Activated naive CD8-positive, alpha-beta T cell treated with anti-CD3 and anti-CD28 coated beads, Interleukin-2, amount 10 ng/mL, durations not matched to agents 7 days and 5 days (primary cell): ENCODE results near the gene FXYD5. TPM values are rescaled to one million over a fixed set of nuclear protein-coding genes. Genes with fewer than 3 reads are reported as not detected.
"Not testable (repeated sequence)": the region's sequence is repeated elsewhere in the genome, so short reads cannot be mapped to it uniquely, and the experiment has no call there.

ENCODE experiments used
- ATAC-seq: fragments of 150-1000 bp; cut with Tn5 transposase; one replicate; pipeline ENCODE4 v1.10.0; 2021; ENCODE audit warnings: low read depth, moderate library complexity
- POLR2A ChIA-PET: fragments of 350-600 bp; sonication (Branson Sonifier 250); formaldehyde crosslinking; loops from one replicate; lab custom pipeline; 2021; ENCODE audit warnings: antibody characterized with exemption; lab: Charles Lee
- DNase-seq: peaks from one replicate; pipeline ENCODE4 v3.0.0; 2021
- H3K27ac Mint-ChIP-seq: one replicate; pipeline ENCODE4 v1.8.0; 2022; ENCODE audit warnings: mild to moderate bottlenecking, mixed read lengths
- H3K27me3 Mint-ChIP-seq: one replicate; pipeline ENCODE4 v1.8.0; 2022; ENCODE audit warnings: mild to moderate bottlenecking, moderate library complexity, mixed read lengths
- H3K36me3 Mint-ChIP-seq: one replicate; pipeline ENCODE4 v1.8.0; 2021; ENCODE audit warnings: mild to moderate bottlenecking, mixed read lengths
- H3K4me1 Mint-ChIP-seq: one replicate; pipeline ENCODE4 v1.8.0; 2021; ENCODE audit warnings: mixed read lengths
- H3K4me3 Mint-ChIP-seq: one replicate; pipeline ENCODE4 v1.8.0; 2022; ENCODE audit warnings: mild to moderate bottlenecking, moderate library complexity, mixed read lengths
- H3K9me3 Mint-ChIP-seq: one replicate; pipeline ENCODE4 v1.8.0; 2021; ENCODE audit warnings: mixed read lengths
- total RNA-seq, 2 experiments: library from RNA; stranded (reverse); gene quantifications; one replicate each; pipeline ENCODE4 v1.2.3, GENCODE V29; 2021

Gene FXYD5
- total RNA-seq, 2 experiments from 2014 or later, result 353 to 360 TPM

GRCh38 chr19:35125270-35125717, 29.2 kb upstream of the FXYD5 start:
- Mint-ChIP-seq H3K36me3 (no peaks in the 10 kb centered on the region), H3K4me1 (peaks cover 12% of the 10 kb centered on the region), H3K27me3 (no peaks in the 10 kb centered on the region), H3K27ac (no peak overlapping the region), H3K4me3 (no peak overlapping the region), H3K9me3 (no peaks in the 10 kb centered on the region)
- POLR2A ChIA-PET, result interaction anchor here (1.2 kb wide), 1 partner anchor 16 kb away, joined by 4 read pairs; no protein-coding TSS in a partner anchor
- DNase-seq (no peak), ATAC-seq (no peak)

GRCh38 chr19:35125749-35126623, 28.5 kb upstream of the FXYD5 start:
- peak overlapping the region; percentile 4 for H3K27ac Mint-ChIP-seq
- POLR2A ChIA-PET, result no interaction called here
- no peak overlapping the region for H3K4me3 Mint-ChIP-seq
- ATAC-seq, result no peak
- H3K9me3 Mint-ChIP-seq, result no peaks in the 10 kb centered on the region
- no peaks in the 10 kb centered on the region for H3K27me3 Mint-ChIP-seq
- H3K36me3 Mint-ChIP-seq, result no peaks in the 10 kb centered on the region
- DNase-seq, result no peak
- H3K4me1 Mint-ChIP-seq, result peaks cover 12% of the 10 kb centered on the region

- Mint-ChIP-seq H3K4me1 (peaks cover 12% of the 10 kb centered on the region), H3K36me3 (no peaks in the 10 kb centered on the region), H3K27me3 (no peaks in the 10 kb centered on the region), H3K4me3 (no peak overlapping the region), H3K27ac (no peak overlapping the region), H3K9me3 (no peaks in the 10 kb centered on the region)
- DNase-seq, result no peak
- ATAC-seq, result no peak
- POLR2A ChIA-PET, result no interaction called here
These were observed 27.9 kb upstream of the FXYD5 start for GRCh38 chr19:35126624-35126959.

GRCh38 chr19:35127871-35128270, 26.7 kb upstream of the FXYD5 start:
- Mint-ChIP-seq H3K4me3 (no peak overlapping the region), H3K27me3 (no peaks in the 10 kb centered on the region), H3K36me3 (no peaks in the 10 kb centered on the region), H3K27ac (no peak overlapping the region), H3K4me1 (peaks cover 12% of the 10 kb centered on the region), H3K9me3 (no peaks in the 10 kb centered on the region)
- POLR2A ChIA-PET, result no interaction called here
- no peak for ATAC-seq
- no peak for DNase-seq

GRCh38 chr19:35128398-35129057, 26.0 kb upstream of the FXYD5 start:
- Mint-ChIP-seq H3K27me3 (no peaks in the 10 kb centered on the region), H3K36me3 (no peaks in the 10 kb centered on the region), H3K27ac (no peak overlapping the region), H3K4me1 (peaks cover 12% of the 10 kb centered on the region), H3K9me3 (no peaks in the 10 kb centered on the region), H3K4me3 (no peak overlapping the region)
- POLR2A ChIA-PET, result no interaction called here
- no peak for DNase-seq
- no peak for ATAC-seq

- H3K4me3 Mint-ChIP-seq, H3K36me3 Mint-ChIP-seq, H3K27me3 Mint-ChIP-seq, H3K9me3 Mint-ChIP-seq, H3K27ac Mint-ChIP-seq, POLR2A ChIA-PET, DNase-seq, ATAC-seq, H3K4me1 Mint-ChIP-seq: not testable (repeated sequence)
These were observed 24.7 kb upstream of the FXYD5 start for GRCh38 chr19:35129724-35130274.

GRCh38 chr19:35130761-35131720, 23.5 kb upstream of the FXYD5 start:
- H3K4me3 Mint-ChIP-seq, result no peak overlapping the region
- no peaks in the 10 kb centered on the region for H3K36me3 Mint-ChIP-seq
- no peak overlapping the region for H3K27ac Mint-ChIP-seq
- no peaks in the 10 kb centered on the region for H3K27me3 Mint-ChIP-seq
- H3K9me3 Mint-ChIP-seq, result no peaks in the 10 kb centered on the region
- ATAC-seq, result no peak
- peaks cover 4% of the 10 kb centered on the region for H3K4me1 Mint-ChIP-seq
- DNase-seq, result no peak
- POLR2A ChIA-PET, result no interaction called here

- H3K4me3 Mint-ChIP-seq, result no peak overlapping the region
- no peaks in the 10 kb centered on the region for H3K9me3 Mint-ChIP-seq
- ATAC-seq (no peak), DNase-seq (no peak)
- H3K4me1 Mint-ChIP-seq, result peaks cover 4% of the 10 kb centered on the region
- H3K27me3 Mint-ChIP-seq, result peaks cover 2% of the 10 kb centered on the region
- H3K27ac Mint-ChIP-seq, result no peak overlapping the region
- POLR2A ChIA-PET, result no interaction called here
- H3K36me3 Mint-ChIP-seq, result no peaks in the 10 kb centered on the region
These were observed 22.3 kb upstream of the FXYD5 start for GRCh38 chr19:35132254-35132653.

- Mint-ChIP-seq H3K36me3 (no peaks in the 10 kb centered on the region), H3K9me3 (no peaks in the 10 kb centered on the region), H3K4me1 (peaks cover 4% of the 10 kb centered on the region), H3K4me3 (no peak overlapping the region), H3K27ac (no peak overlapping the region), H3K27me3 (peaks cover 2% of the 10 kb centered on the region)
- ATAC-seq (no peak), DNase-seq (no peak)
- POLR2A ChIA-PET, result no interaction called here
These were observed 20.7 kb upstream of the FXYD5 start for GRCh38 chr19:35133826-35134225.

- ATAC-seq, result no peak
- Mint-ChIP-seq H3K36me3 (no peaks in the 10 kb centered on the region), H3K4me1 (peaks cover 4% of the 10 kb centered on the region), H3K9me3 (no peaks in the 10 kb centered on the region), H3K27me3 (peaks cover 2% of the 10 kb centered on the region), H3K4me3 (no peak within 1 kb of the TSS), H3K27ac (no peak within 1 kb of the TSS)
- DNase-seq, result no peak
- POLR2A ChIA-PET, result no interaction called here
These were observed 19.8 kb upstream of the FXYD5 start, which contains the start of gene LGI4 for GRCh38 chr19:35134601-35135242. LGI4 (minus strand) TSS chr19:35135059; CDS start chr19:35134680, 379 bp downstream.

GRCh38 chr19:35135389-35135909, 19.1 kb upstream of the FXYD5 start:
- Mint-ChIP-seq H3K27ac (no peak overlapping the region), H3K36me3 (no peaks in the 10 kb centered on the region), H3K9me3 (no peaks in the 10 kb centered on the region), H3K27me3 (peaks cover 2% of the 10 kb centered on the region), H3K4me1 (peaks cover 4% of the 10 kb centered on the region), H3K4me3 (no peak overlapping the region)
- POLR2A ChIA-PET, result no interaction called here
- ATAC-seq (peak; percentile 80), DNase-seq (peak; percentile 77)

GRCh38 chr19:35136231-35136630, 18.3 kb upstream of the FXYD5 start:
- no peak overlapping the region for H3K27ac Mint-ChIP-seq
- no peak overlapping the region for H3K4me3 Mint-ChIP-seq
- DNase-seq (no peak), ATAC-seq (no peak)
- H3K4me1 Mint-ChIP-seq, result peaks cover 9% of the 10 kb centered on the region
- H3K27me3 Mint-ChIP-seq, result peaks cover 4% of the 10 kb centered on the region
- POLR2A ChIA-PET, result no interaction called here
- H3K9me3 Mint-ChIP-seq, result no peaks in the 10 kb centered on the region
- no peaks in the 10 kb centered on the region for H3K36me3 Mint-ChIP-seq
